ENCODE data around the gene CEBPA.

CEBPA gene

GRCh38 chr19:33279430-33280350, 22.6 kb downstream of the CEBPA start:
- DNase-seq, result no peak
- in situ Hi-C loops (cut with HindIII; ENCODE audit: low pct_ligation_motif_present, low pct_unique_long_range_greater_than_20kb, low sequenced_read_pairs), result no loop called here

GRCh38 chr19:33278403-33279269, 23.7 kb downstream of the CEBPA start:
- DNase-seq, result no peak
- in situ Hi-C loops (cut with HindIII; ENCODE audit: low pct_ligation_motif_present, low pct_unique_long_range_greater_than_20kb, low sequenced_read_pairs), result no loop called here

- in situ Hi-C loops (cut with HindIII; ENCODE audit: low pct_ligation_motif_present, low pct_unique_long_range_greater_than_20kb, low sequenced_read_pairs), result no loop called here
- DNase-seq, result no peak
These were observed 24.3 kb downstream of the CEBPA start for GRCh38 chr19:33278023-33278402.

GRCh38 chr19:33277434-33277833, 24.9 kb downstream of the CEBPA start:
- in situ Hi-C loops (cut with HindIII; ENCODE audit: low pct_ligation_motif_present, low pct_unique_long_range_greater_than_20kb, low sequenced_read_pairs), result no loop called here
- no peak for DNase-seq

GRCh38 chr19:33275933-33276619, 26.3 kb downstream of the CEBPA start:
- in situ Hi-C loops (cut with HindIII; ENCODE audit: low pct_ligation_motif_present, low pct_unique_long_range_greater_than_20kb, low sequenced_read_pairs), result no loop called here
- DNase-seq, result no peak

- in situ Hi-C loops (cut with HindIII; ENCODE audit: low pct_ligation_motif_present, low pct_unique_long_range_greater_than_20kb, low sequenced_read_pairs), result no loop called here
- no peak for DNase-seq
These were observed 26.8 kb downstream of the CEBPA start for GRCh38 chr19:33275559-33275932.

- in situ Hi-C loops (cut with HindIII; ENCODE audit: low pct_ligation_motif_present, low pct_unique_long_range_greater_than_20kb, low sequenced_read_pairs), result no loop called here
- no peak for DNase-seq
These were observed 27.4 kb downstream of the CEBPA start for GRCh38 chr19:33274663-33275558.

GRCh38 chr19:33273881-33274662, 28.3 kb downstream of the CEBPA start:
- in situ Hi-C loops (cut with HindIII; ENCODE audit: low pct_ligation_motif_present, low pct_unique_long_range_greater_than_20kb, low sequenced_read_pairs), result no loop called here

GRCh38 chr19:33273065-33273736, 29.1 kb downstream of the CEBPA start:
- no peak for DNase-seq
- in situ Hi-C loops (cut with HindIII; ENCODE audit: low pct_ligation_motif_present, low pct_unique_long_range_greater_than_20kb, low sequenced_read_pairs), result no loop called here

More at GRCh38 chr19:33273881-33274662, 28.3 kb downstream of the CEBPA start:
- DNase-seq, result no peak

GRCh38 chr19:33271246-33272021, 30.9 kb downstream of the CEBPA start:
- DNase-seq, result no peak
- in situ Hi-C loops (cut with HindIII; ENCODE audit: low pct_ligation_motif_present, low pct_unique_long_range_greater_than_20kb, low sequenced_read_pairs), result no loop called here

- DNase-seq, result no peak
- in situ Hi-C loops (cut with HindIII; ENCODE audit: low pct_ligation_motif_present, low pct_unique_long_range_greater_than_20kb, low sequenced_read_pairs), result no loop called here
These were observed 31.6 kb downstream of the CEBPA start for GRCh38 chr19:33270769-33271168.

GRCh38 chr19:33269016-33269415, 33.3 kb downstream of the CEBPA start:
- DNase-seq, result no peak
- in situ Hi-C loops (cut with HindIII; ENCODE audit: low pct_ligation_motif_present, low pct_unique_long_range_greater_than_20kb, low sequenced_read_pairs), result no loop called here

GRCh38 chr19:33268162-33268991, 34.0 kb downstream of the CEBPA start:
- DNase-seq, result no peak

GRCh38 chr19:33267706-33268105, 34.6 kb downstream of the CEBPA start:
- in situ Hi-C loops (cut with HindIII; ENCODE audit: low pct_ligation_motif_present, low pct_unique_long_range_greater_than_20kb, low sequenced_read_pairs), result no loop called here

More at GRCh38 chr19:33268162-33268991, 34.0 kb downstream of the CEBPA start:
- in situ Hi-C loops (cut with HindIII; ENCODE audit: low pct_ligation_motif_present, low pct_unique_long_range_greater_than_20kb, low sequenced_read_pairs), result no loop called here

GRCh38 chr19:33266974-33267484, 35.3 kb downstream of the CEBPA start:
- DNase-seq, result no peak
- in situ Hi-C loops (cut with HindIII; ENCODE audit: low pct_ligation_motif_present, low pct_unique_long_range_greater_than_20kb, low sequenced_read_pairs), result no loop called here

More at GRCh38 chr19:33267706-33268105, 34.6 kb downstream of the CEBPA start:
- DNase-seq, result no peak
